Breast epithelium (tissue), 4 donors: ENCODE results near the gene PLCB2. TPM values are rescaled to one million over a fixed set of nuclear protein-coding genes. Genes with fewer than 3 reads are reported as not detected.
A peak's percentile ranks its signal among the peaks of the same experiment; 100 is the strongest.

Source experiments
- DNase-seq, 2 donors: peaks; one replicate each; pipeline ENCODE4 v3.0.0-alpha.2; 2019; ENCODE audit warnings: low spot score in 2 of 2
- H3K27ac ChIP-seq, 2 donors: fragments of 200-600 bp; sonication (generic) in 1 of 2; one replicate each; pipeline ENCODE4 v1.5.1; 2016 to 2019; ENCODE audit warnings: mild to moderate bottlenecking in 1 of 2
- H3K27me3 ChIP-seq, 2 donors: fragments of 200-600 bp; sonication (generic) in 1 of 2; one replicate each; pipeline versions ENCODE4 v1.5.1 to v1.6.0; 2017 to 2019; ENCODE audit warnings: control low read depth in 1 of 2, mild to moderate bottlenecking in 1 of 2
- H3K36me3 ChIP-seq: fragments of 200-600 bp; one replicate; pipeline ENCODE4 v1.5.1; 2019
- H3K4me1 ChIP-seq, 2 donors: fragments of 200-600 bp; sonication (generic); one replicate each; pipeline ENCODE4 v1.5.1; 2016 to 2019; ENCODE audit warnings: control low read depth in 1 of 2
- H3K4me3 ChIP-seq, 3 donors: fragments of 200-600 bp; sonication (generic); 1 replicate in 2 of 3; 2 replicates in 1 of 3; pipeline ENCODE4 v1.5.1; 2016 to 2019; ENCODE audit warnings: mild to moderate bottlenecking in 3 of 3, moderate library complexity in 2 of 3
- H3K9me3 ChIP-seq, 2 donors: fragments of 200-600 bp; sonication (generic) in 1 of 2; one replicate each; pipeline ENCODE4 v1.5.1; 2016 to 2019; ENCODE audit warnings: control low read depth in 1 of 2
- POLR2A ChIP-seq: fragments of 450-650 bp; IDR thresholded peaks from one replicate; pipeline ENCODE4 v1.6.1; 2016; ENCODE audit warnings: antibody characterized with exemption, mild to moderate bottlenecking, moderate library complexity
- POLR2AphosphoS5 ChIP-seq, 3 donors: sonication (generic); formaldehyde crosslinking; IDR thresholded peaks; one replicate each; pipeline ENCODE4 v1.6.1; 2017; ENCODE audit warnings: antibody characterized with exemption in 3 of 3
- intact Hi-C: fragments of 100-400 bp; cut with DNase I; formaldehyde crosslinking; loops from one replicate; pipeline ENCODE4 v1.15.1; 2023; ENCODE audit warnings: low total_unique reads
- total RNA-seq, 3 donors: library from RNA; depleted of rRNA; stranded (reverse); fragments of >200 nt; gene quantifications; one replicate each; pipeline ENCODE4 v1.1.0, GENCODE V29; 2016
- TF ChIP-seq, protein P1 (sequence below), 3 donors: fragments of 450-650 bp; IDR thresholded peaks; one replicate each; pipeline ENCODE4 v1.5.1; 2016 to 2017; ENCODE audit warnings: antibody characterized with exemption in 3 of 3, mild to moderate bottlenecking in 3 of 3, moderate library complexity in 3 of 3

The PLCB2 gene
- total RNA-seq, 3 donors from 2014 or later = 4.3 to 17.9 (median 13.6) TPM

DNA sequence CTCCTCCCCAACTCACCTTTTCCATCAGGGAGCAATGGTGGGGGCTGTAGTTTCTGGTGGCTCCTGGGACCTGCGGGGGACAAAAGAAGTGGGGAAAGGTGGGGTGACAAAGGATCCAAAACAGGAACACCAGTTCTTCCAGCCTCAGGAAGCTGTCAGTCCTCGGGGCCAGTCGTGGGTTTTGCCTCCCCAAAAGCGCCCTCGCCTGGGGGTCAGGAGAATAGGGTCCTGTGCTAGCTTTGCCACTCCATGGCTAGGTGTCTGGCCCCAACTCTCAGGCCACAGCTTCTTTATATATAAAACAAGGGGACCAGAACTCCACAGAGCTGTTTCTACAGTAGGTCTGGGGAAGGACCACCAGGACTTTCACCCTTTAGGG lies 29.0 kb upstream of the PLCB2 start:
- H3K4me1 ChIP-seq = peaks cover 38 to 55% of the 10 kb centered on the region in 2 donors
- no peaks in the 10 kb centered on the region for H3K36me3 ChIP-seq
- H3K27ac ChIP-seq = peak overlapping the region; percentile 96 to 97
- no peaks in the 10 kb centered on the region for H3K9me3 ChIP-seq
- no peak overlapping the region for H3K4me3 ChIP-seq
- TF ChIP-seq, protein P1, sequence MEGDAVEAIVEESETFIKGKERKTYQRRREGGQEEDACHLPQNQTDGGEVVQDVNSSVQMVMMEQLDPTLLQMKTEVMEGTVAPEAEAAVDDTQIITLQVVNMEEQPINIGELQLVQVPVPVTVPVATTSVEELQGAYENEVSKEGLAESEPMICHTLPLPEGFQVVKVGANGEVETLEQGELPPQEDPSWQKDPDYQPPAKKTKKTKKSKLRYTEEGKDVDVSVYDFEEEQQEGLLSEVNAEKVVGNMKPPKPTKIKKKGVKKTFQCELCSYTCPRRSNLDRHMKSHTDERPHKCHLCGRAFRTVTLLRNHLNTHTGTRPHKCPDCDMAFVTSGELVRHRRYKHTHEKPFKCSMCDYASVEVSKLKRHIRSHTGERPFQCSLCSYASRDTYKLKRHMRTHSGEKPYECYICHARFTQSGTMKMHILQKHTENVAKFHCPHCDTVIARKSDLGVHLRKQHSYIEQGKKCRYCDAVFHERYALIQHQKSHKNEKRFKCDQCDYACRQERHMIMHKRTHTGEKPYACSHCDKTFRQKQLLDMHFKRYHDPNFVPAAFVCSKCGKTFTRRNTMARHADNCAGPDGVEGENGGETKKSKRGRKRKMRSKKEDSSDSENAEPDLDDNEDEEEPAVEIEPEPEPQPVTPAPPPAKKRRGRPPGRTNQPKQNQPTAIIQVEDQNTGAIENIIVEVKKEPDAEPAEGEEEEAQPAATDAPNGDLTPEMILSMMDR (IDR thresholded peaks at IDR 0.05) = no peak
- TF ChIP-seq POLR2AphosphoS5 (IDR thresholded peaks at IDR 0.05) (no peak), POLR2A (no peak)
- intact Hi-C loops = no loop called here
- no peak for DNase-seq
- no peaks in the 10 kb centered on the region for H3K27me3 ChIP-seq

DNA sequence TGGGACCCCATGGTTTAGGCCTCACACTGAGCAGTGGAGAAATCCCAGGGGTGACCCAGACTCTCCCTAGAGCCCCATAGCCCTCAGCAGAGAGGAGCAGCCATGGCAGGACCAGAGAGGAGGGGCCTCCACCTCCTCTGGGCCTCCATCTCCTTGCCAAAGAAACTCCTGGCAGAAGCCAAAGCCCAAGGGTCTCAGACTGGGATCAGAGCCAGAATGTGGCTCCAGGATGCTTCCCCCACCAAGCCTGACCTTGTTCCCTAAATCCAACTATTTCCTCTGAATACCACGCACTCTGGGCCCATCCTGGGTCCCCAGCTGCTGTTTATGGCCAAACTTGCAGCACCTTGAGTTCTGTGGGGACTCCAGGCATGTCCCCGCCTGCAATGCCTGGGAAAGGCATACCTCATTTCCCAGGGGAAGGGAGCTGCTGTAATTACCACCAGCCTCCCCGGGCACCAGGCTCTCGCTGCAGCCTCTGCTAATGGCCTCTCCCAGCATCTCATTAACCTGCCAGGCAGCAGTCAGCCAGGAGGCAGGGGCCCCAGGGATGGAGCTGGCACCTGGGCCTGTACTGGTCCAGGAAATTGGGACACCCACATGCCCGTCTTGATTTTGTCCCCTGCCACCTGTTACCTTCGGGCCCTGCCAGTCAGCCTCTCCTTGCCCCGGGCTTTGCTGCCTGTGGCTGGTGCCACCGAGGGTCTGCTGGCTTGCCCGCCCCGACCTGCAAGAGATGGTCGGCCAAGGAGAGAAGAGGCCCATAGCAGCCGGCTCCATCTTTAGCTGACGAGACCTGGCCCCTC lies 28.4 kb upstream of the PLCB2 start:
- no peaks in the 10 kb centered on the region for H3K9me3 ChIP-seq
- H3K4me1 ChIP-seq = peaks cover 38 to 55% of the 10 kb centered on the region in 2 donors
- TF ChIP-seq POLR2AphosphoS5 (IDR thresholded peaks at IDR 0.05) (no peak), POLR2A (no peak)
- TF ChIP-seq, protein P1 (IDR thresholded peaks at IDR 0.05) = no peak
- no peaks in the 10 kb centered on the region for H3K27me3 ChIP-seq
- no peak for DNase-seq
- H3K36me3 ChIP-seq = no peaks in the 10 kb centered on the region
- H3K27ac ChIP-seq = peak overlapping the region; percentile 96 to 97
- intact Hi-C loops = no loop called here
- H3K4me3 ChIP-seq = no peak overlapping the region

DNA sequence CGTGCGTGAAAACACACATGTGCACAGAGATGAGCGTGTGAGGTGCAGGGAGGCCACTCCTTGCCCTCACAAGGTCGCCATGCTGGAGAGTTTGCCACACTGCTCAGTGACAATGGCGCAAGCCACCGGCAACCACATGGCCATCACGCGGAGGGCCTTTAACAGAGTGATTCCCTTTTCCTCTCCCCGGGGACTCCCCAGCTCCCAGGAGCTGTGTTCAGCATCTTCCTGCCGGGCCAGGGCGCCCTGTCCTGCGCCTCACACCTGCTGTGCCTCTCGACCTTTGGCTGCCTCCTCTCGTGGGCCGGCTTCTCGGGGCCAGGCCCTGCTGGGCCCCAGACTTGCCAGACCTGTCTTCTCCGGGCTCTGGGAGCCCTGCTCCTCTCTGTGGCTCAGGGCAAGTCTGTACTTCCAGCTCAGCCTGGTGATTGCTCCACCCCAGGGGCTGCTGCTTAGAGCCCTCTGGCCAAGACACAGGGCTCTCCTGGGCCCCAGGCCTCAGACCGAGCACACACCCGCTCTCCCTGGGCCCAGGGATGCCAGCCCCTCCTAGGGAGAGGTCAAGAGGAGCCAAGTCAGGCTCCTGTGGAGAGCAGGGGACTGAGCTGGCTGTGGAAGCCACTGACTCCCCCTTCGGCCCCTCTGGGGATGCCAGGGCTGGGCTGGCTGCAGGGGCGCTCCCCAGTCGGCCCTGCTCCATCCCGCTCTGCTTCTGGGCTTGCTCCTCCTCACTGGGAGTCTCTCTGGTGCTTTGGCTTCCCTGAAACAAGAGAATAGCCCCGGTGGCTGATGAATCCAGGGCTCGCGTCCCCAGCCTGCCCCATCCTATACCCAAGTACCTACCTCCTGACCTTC lies 27.4 kb upstream of the PLCB2 start:
- no peaks in the 10 kb centered on the region for H3K9me3 ChIP-seq
- DNase-seq = no peak
- H3K36me3 ChIP-seq = no peaks in the 10 kb centered on the region
- no peak for TF ChIP-seq POLR2A
- no peak for TF ChIP-seq POLR2AphosphoS5 (IDR thresholded peaks at IDR 0.05)
- TF ChIP-seq, protein P1 (IDR thresholded peaks at IDR 0.05) = no peak
- no peak overlapping the region for H3K4me3 ChIP-seq
- intact Hi-C loops = no loop called here
- H3K27ac ChIP-seq = peak overlapping the region; percentile 96 to 97
- H3K27me3 ChIP-seq = no peaks in the 10 kb centered on the region
- peaks cover 33 to 51% of the 10 kb centered on the region in 2 donors for H3K4me1 ChIP-seq

DNA sequence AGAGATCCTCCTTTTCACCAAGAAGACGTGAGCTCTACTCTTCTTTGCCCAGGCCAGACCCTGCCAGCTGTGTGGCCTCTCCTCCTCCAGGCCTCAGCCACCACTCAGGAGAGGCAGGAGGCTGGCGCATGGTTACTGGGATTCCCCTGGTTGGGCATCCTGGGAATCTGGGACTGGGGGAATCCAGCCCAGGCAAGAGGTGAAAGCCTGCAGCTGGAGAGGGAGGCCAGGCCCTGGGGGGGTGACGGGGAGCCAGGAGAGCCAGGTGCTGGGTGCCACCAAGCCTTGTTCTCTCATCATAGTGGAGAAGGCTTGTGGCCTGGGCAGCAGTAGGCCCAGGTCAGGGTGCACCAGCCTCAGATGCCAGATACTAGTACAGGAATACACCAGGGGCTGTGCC lies 26.8 kb upstream of the PLCB2 start:
- H3K4me1 ChIP-seq = peaks cover 33 to 48% of the 10 kb centered on the region in 2 donors
- peak overlapping the region; percentile 96 to 97 for H3K27ac ChIP-seq
- no peak overlapping the region for H3K4me3 ChIP-seq
- no peaks in the 10 kb centered on the region for H3K27me3 ChIP-seq
- no peak for DNase-seq
- H3K9me3 ChIP-seq = no peaks in the 10 kb centered on the region
- H3K36me3 ChIP-seq = no peaks in the 10 kb centered on the region
- intact Hi-C loops = no loop called here
- TF ChIP-seq, protein P1 (IDR thresholded peaks at IDR 0.05) = no peak
- TF ChIP-seq POLR2AphosphoS5 (IDR thresholded peaks at IDR 0.05) = no peak
- TF ChIP-seq POLR2A = no peak
